Omental fat pad (tissue), 4 donors: ENCODE data around the gene TMEM44. TPM values are rescaled to one million over a fixed set of nuclear protein-coding genes. Genes with fewer than 3 reads are reported as not detected.

Experiments used
- ATAC-seq: fragments of 150-250 bp; one replicate; pipeline ENCODE4 v1.9.1; 2016; ENCODE audit warnings: mild to moderate bottlenecking, moderate library complexity; ENCODE audit not compliant: low FRiP score
- DNase-seq: peaks from one replicate; pipeline ENCODE4 v3.0.0-alpha.2; 2019; ENCODE audit warnings: low spot score
- small RNA-seq: library from RNA; depleted of rRNA; stranded (forward); fragments of <200 nt; gene quantifications from one replicate; pipeline ENCODE3, GENCODE V24; 2016
- total RNA-seq, 4 donors: library from RNA; depleted of rRNA; stranded (reverse); fragments of >200 nt; gene quantifications; one replicate each; pipeline ENCODE4 v1.1.0, GENCODE V29; 2016
- TF ChIP-seq, protein P1 (sequence below), 3 donors: fragments of 450-650 bp; IDR thresholded peaks; one replicate each; pipeline ENCODE4 v1.5.1; 2016 to 2017; ENCODE audit warnings: antibody characterized with exemption in 3 of 3, mild to moderate bottlenecking in 3 of 3, moderate library complexity in 2 of 3

Gene TMEM44
- total RNA-seq, 4 donors from 2014 or later, result 3.3 to 26.8 (median 7.5) TPM

DNA sequence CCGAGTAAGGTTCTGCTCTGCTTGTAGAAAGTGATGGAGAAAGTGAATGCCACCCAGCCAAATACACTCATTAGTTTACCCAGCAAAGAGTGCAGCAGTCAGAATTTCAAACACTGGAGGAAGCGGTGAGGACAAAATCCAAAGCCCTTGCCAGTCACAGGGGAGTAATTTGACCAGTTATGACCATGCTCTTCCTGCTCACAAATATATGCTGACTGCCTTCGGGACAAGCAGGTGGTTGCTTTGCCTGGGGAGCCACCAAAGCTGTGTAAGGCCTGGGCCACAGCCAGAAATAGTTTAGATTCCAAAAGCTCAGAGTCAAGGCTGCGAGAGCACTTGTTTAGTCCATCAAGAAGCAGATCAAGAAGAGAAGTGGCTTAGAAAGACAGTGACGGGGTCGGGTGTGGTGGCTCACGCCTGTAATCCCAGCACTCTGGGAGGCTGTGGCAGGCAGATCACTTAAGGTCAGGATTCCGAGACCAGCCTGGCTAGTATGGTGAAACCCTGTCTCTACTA, 95.4 kb downstream of the TMEM44 start:
- TF ChIP-seq, protein P1, sequence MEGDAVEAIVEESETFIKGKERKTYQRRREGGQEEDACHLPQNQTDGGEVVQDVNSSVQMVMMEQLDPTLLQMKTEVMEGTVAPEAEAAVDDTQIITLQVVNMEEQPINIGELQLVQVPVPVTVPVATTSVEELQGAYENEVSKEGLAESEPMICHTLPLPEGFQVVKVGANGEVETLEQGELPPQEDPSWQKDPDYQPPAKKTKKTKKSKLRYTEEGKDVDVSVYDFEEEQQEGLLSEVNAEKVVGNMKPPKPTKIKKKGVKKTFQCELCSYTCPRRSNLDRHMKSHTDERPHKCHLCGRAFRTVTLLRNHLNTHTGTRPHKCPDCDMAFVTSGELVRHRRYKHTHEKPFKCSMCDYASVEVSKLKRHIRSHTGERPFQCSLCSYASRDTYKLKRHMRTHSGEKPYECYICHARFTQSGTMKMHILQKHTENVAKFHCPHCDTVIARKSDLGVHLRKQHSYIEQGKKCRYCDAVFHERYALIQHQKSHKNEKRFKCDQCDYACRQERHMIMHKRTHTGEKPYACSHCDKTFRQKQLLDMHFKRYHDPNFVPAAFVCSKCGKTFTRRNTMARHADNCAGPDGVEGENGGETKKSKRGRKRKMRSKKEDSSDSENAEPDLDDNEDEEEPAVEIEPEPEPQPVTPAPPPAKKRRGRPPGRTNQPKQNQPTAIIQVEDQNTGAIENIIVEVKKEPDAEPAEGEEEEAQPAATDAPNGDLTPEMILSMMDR (IDR thresholded peaks at IDR 0.05), result no peak
- DNase-seq, result no peak
- no peak for ATAC-seq

Small RNA genes within 50 kb of the gene (small RNA-seq; reads per million reads assigned to genes)
- gene AC046143.2, result not detected

Other genes with a start within 250 kb of the TMEM44 start
- under 1 TPM in 2 of 4 donors, not detected in 2; 0.19 to 0.96 TPM for gene GP5, start 234.2 kb downstream of the TMEM44 start, total RNA-seq
- 100 to 1,000 TPM; 124 to 638 (median 294) TPM for gene ATP13A3, start 146.4 kb downstream of the TMEM44 start, total RNA-seq
- 10 to 100 TPM; 34.4 to 82.5 (median 35.2) TPM for gene LSG1, start 38.8 kb upstream of the TMEM44 start, total RNA-seq
- gene FAM43A, start 52.5 kb upstream of the TMEM44 start, total RNA-seq, result 10 to 100 TPM; 13.0 to 59.3 (median 31.7) TPM